H1 (cell line): Measurements from ENCODE around the gene TAAR1. TPM values are rescaled to one million over a fixed set of nuclear protein-coding genes. Genes with fewer than 3 reads are reported as not detected.

ENCODE experiments used
- CTCF ChIA-PET: fragments of 300-600 bp; sonication (Branson Sonifier 250); formaldehyde crosslinking; loops from one replicate; lab custom pipeline; 2021; ENCODE audit not compliant: partially characterized antibody; lab: Charles Lee
- POLR2A ChIA-PET: fragments of 300-600 bp; sonication (Branson Sonifier 250); formaldehyde crosslinking; loops from one replicate; lab custom pipeline; 2021; ENCODE audit warnings: inconsistent platforms; ENCODE audit not compliant: partially characterized antibody; lab: Charles Lee
- DNase-seq, 2 experiments: peaks; one replicate each; pipeline versions ENCODE4 v3.0.0 to v3.0.0-alpha.2; 2010 to 2022; ENCODE audit warnings: low spot score in 2 of 2, low read depth in 1 of 2, mixed read lengths in 1 of 2
- FAIRE-seq: peaks from 2 replicates; lab custom pipeline; 2011; peaks lifted over from hg19 to GRCh38; lab: Jason Lieb, UNC
- H2AFZ ChIP-seq: 2 replicates; pipeline ENCODE4 v1.8.1; 2012; ENCODE audit warnings: low read length, inconsistent platforms
- H2AK5ac ChIP-seq: 2 replicates; pipeline ENCODE4 v1.6.1; 2013; ENCODE audit warnings: low read depth, low read length
- H2BK120ac ChIP-seq: replicated peaks from 2 replicates; pipeline ENCODE3; 2013; ENCODE audit warnings: low read depth, low read length, inconsistent platforms
- H2BK12ac ChIP-seq: 2 replicates; pipeline ENCODE4 v1.6.1; 2013; ENCODE audit warnings: low read depth, low read length
- H2BK15ac ChIP-seq: 2 replicates; pipeline ENCODE4 v1.6.1; 2013; ENCODE audit warnings: low read length
- H2BK20ac ChIP-seq: 2 replicates; pipeline ENCODE4 v1.6.1; 2013; ENCODE audit warnings: low read length
- H2BK5ac ChIP-seq: 2 replicates; pipeline ENCODE4 v1.6.1; 2013; ENCODE audit warnings: low read depth, low read length
- H3K14ac ChIP-seq: 2 replicates; pipeline ENCODE4 v1.6.1; 2013; ENCODE audit warnings: inconsistent platforms; ENCODE audit not compliant: insufficient read length
- H3K18ac ChIP-seq: 2 replicates; pipeline ENCODE4 v1.6.1; 2013; ENCODE audit warnings: low read length; ENCODE audit errors: extremely low read depth
- H3K23ac ChIP-seq: 2 replicates; pipeline ENCODE4 v1.6.1; 2013; ENCODE audit warnings: inconsistent platforms; ENCODE audit not compliant: insufficient read length
- H3K23me2 ChIP-seq: 2 replicates; pipeline ENCODE4 v1.6.1; 2013; ENCODE audit warnings: low read depth, low read length
- H3K27ac ChIP-seq: 2 replicates; pipeline ENCODE4 v1.6.1; 2011; ENCODE audit warnings: low read depth, low read length, inconsistent platforms
- H3K27me3 ChIP-seq, 4 experiments: replicated peaks in 1 of 4; 1 replicate in 1 of 4; 2 replicates in 3 of 4; pipeline versions ENCODE4 v1.6.1 to v1.8.1; 2011 to 2013; ENCODE audit warnings: low read length in 3 of 4, mild to moderate bottlenecking in 3 of 4, inconsistent platforms in 2 of 4, mixed read lengths in 2 of 4, moderate library complexity in 1 of 4; ENCODE audit not compliant: control insufficient read depth in 3 of 4, insufficient read depth in 3 of 4; ENCODE audit errors: extremely low read depth in 1 of 4
- H3K36me3 ChIP-seq, 4 experiments: 2 replicates each; pipeline versions ENCODE4 v1.6.1 to v1.8.1; 2011 to 2013; ENCODE audit warnings: mild to moderate bottlenecking in 4 of 4, low read length in 3 of 4, moderate library complexity in 2 of 4, control low read depth in 1 of 4, inconsistent platforms in 1 of 4; ENCODE audit not compliant: insufficient read depth in 4 of 4, control insufficient read depth in 2 of 4
- H3K4ac ChIP-seq: replicated peaks from 2 replicates; pipeline ENCODE3; 2013; ENCODE audit warnings: low read length, low read depth, mixed read lengths, inconsistent platforms; ENCODE audit not compliant: insufficient read length
- H3K4me1 ChIP-seq, 4 experiments: replicated peaks in 1 of 4; 1 replicate in 1 of 4; 2 replicates in 3 of 4; pipeline versions ENCODE4 v1.6.1 to v1.8.1; 2011 to 2013; ENCODE audit warnings: low read length in 3 of 4, inconsistent platforms in 2 of 4, mixed read lengths in 1 of 4; ENCODE audit not compliant: insufficient read depth in 4 of 4, control insufficient read depth in 3 of 4
- H3K4me2 ChIP-seq, 2 experiments: 2 replicates each; pipeline versions ENCODE4 v1.6.1 to v1.8.1; 2011 to 2013; ENCODE audit warnings: low read depth in 2 of 2, low read length in 2 of 2, control low read depth in 1 of 2, inconsistent platforms in 1 of 2, mild to moderate bottlenecking in 1 of 2; ENCODE audit not compliant: insufficient read depth in 1 of 2
- H3K4me3 ChIP-seq, 4 experiments: fragments of 200-600, 300-600 bp in 1 of 4; sonication (generic), shearing (Covaris generic), sonication (Bioruptor Twin) in 1 of 4; 2 replicates each; pipeline versions ENCODE4 v1.5.1 to v1.8.1; 2011 to 2016; ENCODE audit warnings: low read length in 4 of 4, low read depth in 3 of 4, control low read depth in 2 of 4, inconsistent platforms in 2 of 4, mild to moderate bottlenecking in 2 of 4, mixed read lengths in 1 of 4, moderate library complexity in 1 of 4; ENCODE audit not compliant: insufficient read depth in 2 of 4; ENCODE audit errors: extremely low read depth in 1 of 4
- H3K56ac ChIP-seq: replicated peaks from 2 replicates; pipeline ENCODE3; 2013; ENCODE audit warnings: low read depth, mild to moderate bottlenecking, mixed read lengths, low read length, inconsistent platforms; ENCODE audit not compliant: insufficient read length
- H3K79me1 ChIP-seq: 2 replicates; pipeline ENCODE4 v1.6.1; 2013; ENCODE audit warnings: low read depth, low read length, control low read depth
- H3K79me2 ChIP-seq, 2 experiments: 2 replicates each; pipeline versions ENCODE4 v1.6.1 to v1.8.1; 2012 to 2013; ENCODE audit warnings: low read length in 2 of 2, mild to moderate bottlenecking in 2 of 2, inconsistent platforms in 1 of 2; ENCODE audit not compliant: insufficient read depth in 2 of 2, control insufficient read depth in 1 of 2
- H3K9ac ChIP-seq, 4 experiments: replicated peaks in 1 of 4; 1 replicate in 1 of 4; 2 replicates in 3 of 4; pipeline versions ENCODE4 v1.6.1 to v1.8.1; 2011 to 2013; ENCODE audit warnings: low read depth in 3 of 4, low read length in 3 of 4, control low read depth in 2 of 4, mild to moderate bottlenecking in 2 of 4, moderate library complexity in 2 of 4, inconsistent platforms in 1 of 4; ENCODE audit errors: extremely low read depth in 1 of 4
- H3K9me3 ChIP-seq, 2 experiments: 2 replicates each; pipeline versions ENCODE4 v1.6.1 to v1.8.1; 2012 to 2013; ENCODE audit warnings: mild to moderate bottlenecking in 2 of 2, moderate library complexity in 2 of 2, control low read depth in 1 of 2, inconsistent platforms in 1 of 2, low read depth in 1 of 2, low read length in 1 of 2, mixed read lengths in 1 of 2; ENCODE audit not compliant: insufficient read depth in 2 of 2
- H4K20me1 ChIP-seq, 2 experiments: replicated peaks in 1 of 2; 2 replicates each; pipeline versions ENCODE3 to v1.8.1; 2011 to 2013; ENCODE audit warnings: inconsistent platforms in 2 of 2, low read length in 2 of 2, mild to moderate bottlenecking in 1 of 2; ENCODE audit not compliant: insufficient read depth in 2 of 2, control insufficient read depth in 1 of 2
- H4K5ac ChIP-seq: 2 replicates; pipeline ENCODE4 v1.6.1; 2013; ENCODE audit warnings: low read length, low read depth, mixed read lengths, inconsistent platforms; ENCODE audit not compliant: insufficient read length
- H4K8ac ChIP-seq: 2 replicates; pipeline ENCODE4 v1.8.0; 2013; ENCODE audit warnings: mild to moderate bottlenecking, moderate library complexity, low read length, inconsistent platforms; ENCODE audit not compliant: insufficient read depth; ENCODE audit errors: extremely low read depth
- H4K91ac ChIP-seq: replicated peaks from 2 replicates; pipeline ENCODE3; 2013; ENCODE audit warnings: low read length, mixed read lengths, inconsistent platforms; ENCODE audit not compliant: insufficient read length
- BACH1 ChIP-seq: IDR thresholded peaks from 2 replicates; pipeline ENCODE4 v1.6.1; 2012; ENCODE audit warnings: low read length, improper control_type of control experiment
- BCL11A ChIP-seq, 2 experiments: IDR thresholded peaks; one replicate each; pipeline ENCODE4 v1.6.1; 2011; ENCODE audit warnings: low read depth in 2 of 2, low read length in 2 of 2, mild to moderate bottlenecking in 2 of 2
- CBX8 ChIP-seq: fragments of 300-800, 300-1000 bp; sonication (generic); IDR thresholded peaks from 2 replicates; pipeline ENCODE4 v1.7.1; 2016; ENCODE audit warnings: low read depth, low read length, borderline replicate concordance
- CHD1 ChIP-seq: IDR thresholded peaks from 2 replicates; pipeline ENCODE4 v1.6.1; 2012; ENCODE audit warnings: low read depth, low read length, improper control_type of control experiment
- CTBP2 ChIP-seq: IDR thresholded peaks from 2 replicates; pipeline ENCODE4 v1.7.0; 2011; ENCODE audit warnings: borderline replicate concordance, mild to moderate bottlenecking, moderate library complexity, mixed read lengths, low read length; ENCODE audit not compliant: insufficient read depth, insufficient read length
- EZH2 ChIP-seq: fragments of 200-600 bp; sonication (generic); IDR thresholded peaks from 2 replicates; pipeline ENCODE4 v1.7.1; 2012; ENCODE audit warnings: low read depth, mild to moderate bottlenecking, moderate library complexity, low read length, inconsistent platforms; ENCODE audit not compliant: severe bottlenecking
- FOSL1 ChIP-seq: IDR thresholded peaks from 2 replicates; pipeline ENCODE4 v1.6.1; 2011; ENCODE audit warnings: mild to moderate bottlenecking, low read depth, low read length, moderate library complexity; ENCODE audit not compliant: insufficient read depth
- GTF2F1 ChIP-seq: IDR thresholded peaks from 2 replicates; pipeline ENCODE4 v1.6.1; 2012; ENCODE audit warnings: low read depth, low read length, improper control_type of control experiment, borderline replicate concordance
- JUND ChIP-seq: IDR thresholded peaks from 2 replicates; pipeline ENCODE4 v1.6.1; 2011; ENCODE audit warnings: mild to moderate bottlenecking, improper control_type of control experiment, low read length
- NRF1 ChIP-seq: IDR thresholded peaks from 2 replicates; pipeline ENCODE4 v1.6.1; 2011; ENCODE audit warnings: mild to moderate bottlenecking, low read depth, low read length, improper control_type of control experiment
- SP2 ChIP-seq: IDR thresholded peaks from 2 replicates; pipeline ENCODE4 v1.6.1; 2012; ENCODE audit warnings: mild to moderate bottlenecking, low read length, inconsistent platforms
- YY1 ChIP-seq: IDR thresholded peaks from 2 replicates; pipeline ENCODE4 v1.6.1; 2011; ENCODE audit warnings: low read depth, mild to moderate bottlenecking, low read length
- WGBS, 2 experiments: shearing (Covaris generic) in 1 of 2; methylation state at CpG; one replicate each; pipeline versions ENCODE4 v1.1.6 to v1.1.7; 2013 to 2015; ENCODE audit warnings: low lambda C conversion rate in 2 of 2, mixed read lengths in 2 of 2, inconsistent platforms in 1 of 2, low coverage in 1 of 2, missing lambda C conversion rate in 1 of 2; ENCODE audit not compliant: insufficient replicate concordance in 2 of 2, insufficient coverage in 1 of 2, insufficient read length in 1 of 2; ENCODE audit errors: extremely low coverage in 1 of 2, missing lambda C conversion rate in 1 of 2; 5-methylcytosine and 5-hydroxymethylcytosine counted together
- polyA plus RNA-seq, 7 experiments: library from polyadenylated mRNA; depleted of rRNA in 3 of 7; stranded (reverse) in 5 of 7; unstranded in 2 of 7; fragments of >200 nt in 5 of 7; fragments of 200-250 nt in 2 of 7; gene quantifications; 1 replicate in 5 of 7; 2 replicates in 1 of 7; 4 replicates in 1 of 7; pipeline versions ENCODE4 v1.2.1 to v1.2.3, GENCODE V29; 2011 to 2013; ENCODE audit warnings: missing spikeins in 2 of 7, mixed read lengths in 2 of 7
- total RNA-seq: library from RNA; stranded (reverse); fragmentation: NEBNext Ultra II Directional; extraction: Animal tissue kit (Norgen Biotek cat#: 25700); gene quantifications from 2 replicates; pipeline ENCODE4 v1.2.1, GENCODE V29; 2021
- TF ChIP-seq, protein P1 (sequence below), 3 experiments: IDR thresholded peaks; 1 replicate in 2 of 3; 2 replicates in 1 of 3; pipeline versions ENCODE4 v1.5.1 to v1.6.1; 2011; ENCODE audit warnings: low read length in 3 of 3, mild to moderate bottlenecking in 3 of 3, inconsistent platforms in 2 of 3, low read depth in 1 of 3, moderate library complexity in 1 of 3; ENCODE audit not compliant: insufficient read depth in 1 of 3; ENCODE audit errors: control extremely low read depth in 1 of 3

Gene TAAR1
- total and polyA plus RNA-seq, 2 of the 8 experiments (the other 6 are each of a cell fraction or from before 2014, with no cell fraction given), result not detected

GRCh38 chr6:132698608-132699007 lies 39.6 kb upstream of the TAAR1 start:
- H2BK15ac ChIP-seq, result no peak overlapping the region
- H2BK5ac ChIP-seq, result no peak overlapping the region
- TF ChIP-seq CTBP2, result no peak
- TF ChIP-seq SP2, result no peak
- no peak for TF ChIP-seq CBX8
- TF ChIP-seq CHD1, result no peak
- TF ChIP-seq EZH2, result no peak
- TF ChIP-seq NRF1, result no peak
- no peak for TF ChIP-seq JUND
- no peak for TF ChIP-seq GTF2F1
- TF ChIP-seq YY1, result no peak
- no peak for TF ChIP-seq BACH1
- TF ChIP-seq, protein P1, sequence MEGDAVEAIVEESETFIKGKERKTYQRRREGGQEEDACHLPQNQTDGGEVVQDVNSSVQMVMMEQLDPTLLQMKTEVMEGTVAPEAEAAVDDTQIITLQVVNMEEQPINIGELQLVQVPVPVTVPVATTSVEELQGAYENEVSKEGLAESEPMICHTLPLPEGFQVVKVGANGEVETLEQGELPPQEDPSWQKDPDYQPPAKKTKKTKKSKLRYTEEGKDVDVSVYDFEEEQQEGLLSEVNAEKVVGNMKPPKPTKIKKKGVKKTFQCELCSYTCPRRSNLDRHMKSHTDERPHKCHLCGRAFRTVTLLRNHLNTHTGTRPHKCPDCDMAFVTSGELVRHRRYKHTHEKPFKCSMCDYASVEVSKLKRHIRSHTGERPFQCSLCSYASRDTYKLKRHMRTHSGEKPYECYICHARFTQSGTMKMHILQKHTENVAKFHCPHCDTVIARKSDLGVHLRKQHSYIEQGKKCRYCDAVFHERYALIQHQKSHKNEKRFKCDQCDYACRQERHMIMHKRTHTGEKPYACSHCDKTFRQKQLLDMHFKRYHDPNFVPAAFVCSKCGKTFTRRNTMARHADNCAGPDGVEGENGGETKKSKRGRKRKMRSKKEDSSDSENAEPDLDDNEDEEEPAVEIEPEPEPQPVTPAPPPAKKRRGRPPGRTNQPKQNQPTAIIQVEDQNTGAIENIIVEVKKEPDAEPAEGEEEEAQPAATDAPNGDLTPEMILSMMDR (IDR thresholded peaks at IDR 0.05; ENCODE audit: control extremely low read depth in 1 of 3, insufficient read depth in 1 of 3, low read depth in 1 of 3, low read length in 3 of 3), result no peak
- no peak for TF ChIP-seq BCL11A (IDR thresholded peaks at IDR 0.05; ENCODE audit: low read depth in 2 of 2, low read length in 2 of 2)
- TF ChIP-seq FOSL1, result no peak

More at GRCh38 chr6:132698608-132699007, 39.6 kb upstream of the TAAR1 start:
- H4K91ac ChIP-seq, result no peak overlapping the region
- DNase-seq (no peak), FAIRE-seq (no peak)
- no peaks in the 10 kb centered on the region for H3K4me1 ChIP-seq
- no peak overlapping the region for H3K56ac ChIP-seq
- no peak overlapping the region for H4K8ac ChIP-seq
- H3K9me3 ChIP-seq, result no peaks in the 10 kb centered on the region
- H3K4ac ChIP-seq, result no peak overlapping the region
- H3K23ac ChIP-seq, result no peak overlapping the region
- no peaks in the 10 kb centered on the region for H3K79me2 ChIP-seq
- no peaks in the 10 kb centered on the region for H3K27me3 ChIP-seq
- H3K9ac ChIP-seq, result no peak overlapping the region
- no peak overlapping the region for H2BK20ac ChIP-seq
- H3K36me3 ChIP-seq, result no peaks in the 10 kb centered on the region
- H4K5ac ChIP-seq, result no peak overlapping the region
- H2AFZ ChIP-seq, result no peak overlapping the region
- no peak overlapping the region for H3K27ac ChIP-seq
- H4K20me1 ChIP-seq, result no peaks in the 10 kb centered on the region
- POLR2A ChIA-PET, result no interaction called here
- no peak overlapping the region for H3K18ac ChIP-seq
- H3K23me2 ChIP-seq, result no peaks in the 10 kb centered on the region
- no peak overlapping the region for H2AK5ac ChIP-seq
- H3K14ac ChIP-seq, result no peak overlapping the region
- no peak overlapping the region for H2BK120ac ChIP-seq
- H3K4me2 ChIP-seq, result no peak overlapping the region
- CTCF ChIA-PET, result interaction anchor here (0.6 to 1.1 kb wide), 2 partner anchors 30 to 768 kb away, joined by 3 to 4 read pairs; no protein-coding TSS in a partner anchor
- no peak overlapping the region for H3K4me3 ChIP-seq
- H2BK12ac ChIP-seq, result no peak overlapping the region
- 45% methylated on average over 1 of the region's 1 CpG; no CpG with 5 or more reads in 1 of the 2 experiments for WGBS, 2 experiments
- H3K79me1 ChIP-seq, result no peaks in the 10 kb centered on the region
